Natural killer cell (primary cell): ENCODE results near the gene SLC34A3. TPM values are rescaled to one million over a fixed set of nuclear protein-coding genes. Genes with fewer than 3 reads are reported as not detected.

Experiments used
- ATAC-seq, 3 donors: fragments of 150-1000 bp in 2 of 3; fragments of 200-7000 bp in 1 of 3; cut with Tn5 transposase; 1 replicate in 1 of 3; 2 replicates in 2 of 3; pipeline ENCODE4 v1.10.0; 2021; ENCODE audit warnings: mild to moderate bottlenecking in 2 of 3, moderate library complexity in 2 of 3
- DNase-seq, 2 donors: peaks; one replicate each; pipeline versions ENCODE4 v3.0.0 to v3.0.0-alpha.2; 2013 to 2021; ENCODE audit warnings: mixed read lengths in 1 of 2
- H3K27ac ChIP-seq: one replicate; pipeline ENCODE4 v1.5.1; 2013; ENCODE audit warnings: mild to moderate bottlenecking, low read length
- H3K27me3 ChIP-seq: one replicate; pipeline ENCODE4 v1.6.1; 2013; ENCODE audit warnings: low read length; ENCODE audit not compliant: control insufficient read depth, insufficient read depth
- H3K36me3 ChIP-seq: one replicate; pipeline ENCODE4 v1.6.1; 2013; ENCODE audit warnings: low read length; ENCODE audit not compliant: control insufficient read depth, insufficient read depth
- H3K4me1 ChIP-seq: one replicate; pipeline ENCODE4 v1.6.1; 2013; ENCODE audit warnings: low read length; ENCODE audit not compliant: control insufficient read depth, insufficient read depth
- H3K4me3 ChIP-seq: one replicate; pipeline ENCODE4 v1.5.1; 2013; ENCODE audit warnings: low read length
- H3K9me3 ChIP-seq: one replicate; pipeline ENCODE4 v1.6.1; 2013; ENCODE audit warnings: low read length; ENCODE audit not compliant: control insufficient read depth, insufficient read depth
- H3K27ac Mint-ChIP-seq, 2 donors: one replicate each; pipeline ENCODE4 v1.8.0; 2022; ENCODE audit warnings: mild to moderate bottlenecking in 2 of 2, mixed read lengths in 2 of 2, moderate library complexity in 1 of 2
- H3K27me3 Mint-ChIP-seq, 2 donors: one replicate each; pipeline ENCODE4 v1.8.0; 2022; ENCODE audit warnings: low read depth in 2 of 2, mixed read lengths in 2 of 2
- H3K36me3 Mint-ChIP-seq: one replicate; pipeline ENCODE4 v1.8.0; 2022; ENCODE audit warnings: mixed read lengths
- H3K4me1 Mint-ChIP-seq, 2 donors: one replicate each; pipeline ENCODE4 v1.8.0; 2022; ENCODE audit warnings: mixed read lengths in 2 of 2
- H3K4me3 Mint-ChIP-seq: one replicate; pipeline ENCODE4 v1.8.0; 2022; ENCODE audit warnings: mild to moderate bottlenecking, moderate library complexity, mixed read lengths
- H3K9me3 Mint-ChIP-seq, 2 donors: one replicate each; pipeline ENCODE4 v1.8.0; 2022; ENCODE audit warnings: mixed read lengths in 2 of 2
- CTCF ChIP-seq: fragments of 200-600 bp; IDR thresholded peaks from one replicate; pipeline ENCODE4 v1.8.0; 2022; ENCODE audit warnings: antibody characterized with exemption
- WGBS: methylation state at CpG from one replicate; pipeline ENCODE4 v1.1.7; 2013; ENCODE audit warnings: missing lambda C conversion rate; ENCODE audit not compliant: insufficient coverage; 5-methylcytosine and 5-hydroxymethylcytosine counted together
- intact Hi-C: fragments of 100-400 bp; cut with micrococcal nuclease; formaldehyde crosslinking; loops from one replicate; pipeline ENCODE4 v1.14.2; 2022
- total RNA-seq, 4 donors: library from RNA; stranded (reverse); fragments of 120-200 nt in 1 of 4; gene quantifications; one replicate each; pipeline versions ENCODE4 v1.2.3 to v1.2.4, GENCODE V29; 2013 to 2022

Gene SLC34A3
- total RNA-seq, 3 donors from 2014 or later (not counting 1 experiment from before 2014, with no cell fraction given) = not detected

- H3K27me3 ChIP-seq = no peaks in the 10 kb centered on the region
- 11% methylated on average over 61 of the region's 61 CpGs for WGBS
- H3K27ac ChIP-seq = no peak overlapping the region
- intact Hi-C loops = loop anchor here (2.0 to 5.0 kb wide), 2 partner anchors 17 to 94 kb away; partner anchors contain the start of genes NDOR1 and TMEM203
- H3K9me3 ChIP-seq = no peaks in the 10 kb centered on the region
- no peaks in the 10 kb centered on the region for H3K9me3 Mint-ChIP-seq
- no peak overlapping the region for H3K4me3 Mint-ChIP-seq
- ATAC-seq (no peak), DNase-seq (peak in 1 of 2 donors; percentile 38)
- H3K36me3 ChIP-seq = no peaks in the 10 kb centered on the region
- H3K4me3 ChIP-seq = no peak overlapping the region
- H3K27me3 Mint-ChIP-seq = no peaks in the 10 kb centered on the region
- H3K4me1 Mint-ChIP-seq = peaks cover 0 to 6% of the 10 kb centered on the region in 2 donors
- H3K36me3 Mint-ChIP-seq = no peaks in the 10 kb centered on the region
- TF ChIP-seq CTCF = no peak
- H3K27ac Mint-ChIP-seq = no peak overlapping the region
- peaks cover 23% of the 10 kb centered on the region for H3K4me1 ChIP-seq
These were observed 9.1 kb upstream of the SLC34A3 start for GRCh38 chr9:137221506-137222111.

DNA sequence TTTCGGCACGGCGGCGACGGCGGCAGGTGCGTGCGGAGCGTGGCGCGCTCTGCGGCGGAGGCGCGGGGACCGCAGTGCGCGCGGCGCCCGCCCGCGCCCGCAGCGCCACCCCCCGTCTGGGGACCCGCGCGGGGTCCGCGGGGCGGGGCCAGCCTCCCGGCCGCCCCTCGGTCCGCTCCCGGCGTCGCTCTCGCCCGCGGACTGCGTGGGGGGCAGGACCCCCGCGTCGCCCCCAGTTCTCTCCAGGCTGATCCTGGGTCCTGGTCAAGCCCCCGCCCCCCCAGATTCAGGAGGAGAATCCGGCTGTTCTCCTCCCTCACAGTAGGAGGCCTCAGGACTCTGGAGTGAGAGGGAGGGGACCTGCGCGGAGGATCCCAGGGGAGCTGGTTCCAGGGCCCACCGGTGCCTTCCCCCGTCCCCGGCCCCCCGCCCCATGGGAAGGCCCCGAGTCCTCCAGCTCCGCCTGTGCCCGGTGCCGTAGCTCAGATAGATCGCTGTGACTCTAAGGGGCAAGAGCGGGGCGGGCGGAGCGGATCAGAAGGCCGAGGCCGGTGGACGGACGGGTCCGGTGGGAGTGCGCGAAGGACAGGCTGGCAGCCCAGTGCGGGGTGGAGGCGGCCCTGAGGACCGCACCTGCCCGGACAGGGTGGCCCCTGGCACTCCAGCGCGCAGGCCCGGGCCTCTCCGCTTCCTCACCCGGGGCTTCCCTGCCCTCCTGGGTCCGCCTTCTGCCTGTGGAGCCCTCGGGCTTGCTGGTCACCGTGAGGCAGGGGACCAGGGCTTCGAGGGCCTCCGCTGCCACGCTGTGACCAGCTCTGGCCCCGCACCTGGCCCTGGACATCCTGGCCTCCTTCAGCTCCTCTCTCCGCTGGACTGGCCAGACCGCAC is 8.3 kb upstream of the SLC34A3 start, which contains the start of gene RNF208:
RNF208 (minus strand) TSS at position 51 of the 888 bp plus-strand sequence. CDS start 1,028 bp downstream, outside the sequence.
- peaks cover 4% of the 10 kb centered on the region for H3K27me3 ChIP-seq
- no peak for ATAC-seq
- H3K9me3 ChIP-seq = no peaks in the 10 kb centered on the region
- TF ChIP-seq CTCF = no peak
- peak within 1 kb of the TSS; percentile 75 for H3K27ac ChIP-seq
- DNase-seq = peak in 1 of 2 donors; percentile 46
- Mint-ChIP-seq H3K27me3 (peaks cover 0 to under 1% of the 10 kb centered on the region in 2 donors), H3K4me3 (peak within 1 kb of the TSS; percentile 86), H3K36me3 (no peaks in the 10 kb centered on the region), H3K9me3 (no peaks in the 10 kb centered on the region), H3K4me1 (peaks cover 1 to 7% of the 10 kb centered on the region in 2 donors), H3K27ac (peak within 1 kb of the TSS; percentile 62 to 88)
- no peaks in the 10 kb centered on the region for H3K36me3 ChIP-seq
- H3K4me3 ChIP-seq = peak within 1 kb of the TSS; percentile 58
- intact Hi-C loops = loop anchor here (1.0 to 5.0 kb wide), 4 partner anchors 18 to 95 kb away; partner anchors contain the start of genes NDOR1, NELFB, TMEM203 and TUBB4B
- H3K4me1 ChIP-seq = peaks cover 28% of the 10 kb centered on the region
- 4% methylated on average over 88 of the region's 88 CpGs for WGBS

GRCh38 chr9:137223078-137223970 is 7.4 kb upstream of the SLC34A3 start:
- H3K4me1 ChIP-seq = peaks cover 31% of the 10 kb centered on the region
- H3K36me3 ChIP-seq = no peaks in the 10 kb centered on the region
- under 1% methylated on average over 63 of the region's 63 CpGs for WGBS
- peaks cover 7% of the 10 kb centered on the region for H3K27me3 ChIP-seq
- DNase-seq = peak; percentile 97 to 99
- Mint-ChIP-seq H3K4me3 (peak overlapping the region; percentile 86), H3K36me3 (no peaks in the 10 kb centered on the region), H3K27ac (peak overlapping the region; percentile 62 to 88), H3K27me3 (peaks cover 0 to 3% of the 10 kb centered on the region in 2 donors), H3K9me3 (no peaks in the 10 kb centered on the region), H3K4me1 (peaks cover 5 to 11% of the 10 kb centered on the region in 2 donors)
- ATAC-seq = peak; percentile 93 to 98 (median 94)
- H3K27ac ChIP-seq = peak overlapping the region; percentile 84
- H3K4me3 ChIP-seq = peak overlapping the region; percentile 58
- no peak for TF ChIP-seq CTCF
- intact Hi-C loops = loop anchor here (1.0 to 5.0 kb wide), 4 partner anchors 18 to 96 kb away; partner anchors contain the start of genes NDOR1, NELFB, TMEM203 and TUBB4B
- no peaks in the 10 kb centered on the region for H3K9me3 ChIP-seq
